Measurements from ENCODE around the gene RFC4.

RFC4 gene

DNA sequence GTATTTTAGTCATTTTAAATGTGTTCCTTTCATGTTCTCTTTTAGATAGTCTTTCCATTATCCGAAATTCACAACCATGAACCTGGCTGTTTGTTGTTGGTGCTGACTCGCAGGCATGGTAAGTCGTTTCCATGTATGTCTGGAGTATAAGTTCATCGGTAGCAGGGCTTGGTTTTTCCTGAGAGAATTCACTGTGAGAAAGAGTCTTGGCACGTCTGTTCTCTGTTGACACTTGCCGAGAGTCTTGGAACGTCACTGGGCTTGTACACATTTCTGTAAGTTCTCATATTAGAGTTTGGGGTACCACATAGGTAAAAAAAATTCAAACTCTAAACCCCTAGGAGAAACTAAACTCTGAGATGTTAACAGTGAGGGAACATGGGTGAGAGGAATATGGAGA, 52.3 kb downstream of the RFC4 start (continued):
- TF ChIP-seq OSR1 (CRISPR knock-in tag; IDR thresholded peaks at IDR 0.05) (no peak), SNAI2 (CRISPR knock-in tag; IDR thresholded peaks at IDR 0.05) (no peak)
- TF ChIP-seq, protein P1, sequence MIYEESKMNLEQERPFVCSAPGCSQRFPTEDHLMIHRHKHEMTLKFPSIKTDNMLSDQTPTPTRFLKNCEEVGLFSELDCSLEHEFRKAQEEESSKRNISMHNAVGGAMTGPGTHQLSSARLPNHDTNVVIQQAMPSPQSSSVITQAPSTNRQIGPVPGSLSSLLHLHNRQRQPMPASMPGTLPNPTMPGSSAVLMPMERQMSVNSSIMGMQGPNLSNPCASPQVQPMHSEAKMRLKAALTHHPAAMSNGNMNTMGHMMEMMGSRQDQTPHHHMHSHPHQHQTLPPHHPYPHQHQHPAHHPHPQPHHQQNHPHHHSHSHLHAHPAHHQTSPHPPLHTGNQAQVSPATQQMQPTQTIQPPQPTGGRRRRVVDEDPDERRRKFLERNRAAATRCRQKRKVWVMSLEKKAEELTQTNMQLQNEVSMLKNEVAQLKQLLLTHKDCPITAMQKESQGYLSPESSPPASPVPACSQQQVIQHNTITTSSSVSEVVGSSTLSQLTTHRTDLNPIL (CRISPR knock-in tag; IDR thresholded peaks at IDR 0.05; ENCODE audit: low read depth): no peak

DNA sequence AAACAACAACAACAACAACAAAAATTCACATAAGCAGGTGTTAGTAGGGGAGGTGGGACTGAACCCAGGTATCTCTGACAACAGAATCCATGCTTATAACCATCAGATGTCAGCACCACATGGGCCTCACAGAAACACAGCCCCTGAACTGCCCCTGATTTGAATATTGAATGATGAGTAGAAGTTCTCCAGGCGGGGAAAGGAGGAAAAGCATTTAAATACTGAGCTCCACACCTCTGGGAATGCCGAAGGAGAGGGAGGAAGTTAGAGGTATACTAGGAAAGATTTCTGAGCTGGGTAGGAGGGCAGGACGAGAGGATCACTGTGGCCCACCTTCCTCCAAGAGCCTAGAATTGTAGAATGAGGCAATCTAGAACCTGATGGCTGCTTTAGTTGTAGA, 54.8 kb downstream of the RFC4 start:
- TF ChIP-seq ZFP3 (CRISPR knock-in tag; IDR thresholded peaks at IDR 0.05) (no peak), ZC3H10 (CRISPR knock-in tag; IDR thresholded peaks at IDR 0.05) (no peak), ESRRG (CRISPR knock-in tag; IDR thresholded peaks at IDR 0.05) (no peak), TCF4 (CRISPR knock-in tag; IDR thresholded peaks at IDR 0.05; ENCODE audit: borderline replicate concordance) (no peak)
- TF ChIP-seq, protein P2, sequence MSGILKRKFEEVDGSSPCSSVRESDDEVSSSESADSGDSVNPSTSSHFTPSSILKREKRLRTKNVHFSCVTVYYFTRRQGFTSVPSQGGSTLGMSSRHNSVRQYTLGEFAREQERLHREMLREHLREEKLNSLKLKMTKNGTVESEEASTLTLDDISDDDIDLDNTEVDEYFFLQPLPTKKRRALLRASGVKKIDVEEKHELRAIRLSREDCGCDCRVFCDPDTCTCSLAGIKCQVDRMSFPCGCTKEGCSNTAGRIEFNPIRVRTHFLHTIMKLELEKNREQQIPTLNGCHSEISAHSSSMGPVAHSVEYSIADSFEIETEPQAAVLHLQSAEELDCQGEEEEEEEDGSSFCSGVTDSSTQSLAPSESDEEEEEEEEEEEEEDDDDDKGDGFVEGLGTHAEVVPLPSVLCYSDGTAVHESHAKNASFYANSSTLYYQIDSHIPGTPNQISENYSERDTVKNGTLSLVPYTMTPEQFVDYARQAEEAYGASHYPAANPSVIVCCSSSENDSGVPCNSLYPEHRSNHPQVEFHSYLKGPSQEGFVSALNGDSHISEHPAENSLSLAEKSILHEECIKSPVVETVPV (CRISPR knock-in tag; IDR thresholded peaks at IDR 0.05): no peak
- TF ChIP-seq, protein P3, sequence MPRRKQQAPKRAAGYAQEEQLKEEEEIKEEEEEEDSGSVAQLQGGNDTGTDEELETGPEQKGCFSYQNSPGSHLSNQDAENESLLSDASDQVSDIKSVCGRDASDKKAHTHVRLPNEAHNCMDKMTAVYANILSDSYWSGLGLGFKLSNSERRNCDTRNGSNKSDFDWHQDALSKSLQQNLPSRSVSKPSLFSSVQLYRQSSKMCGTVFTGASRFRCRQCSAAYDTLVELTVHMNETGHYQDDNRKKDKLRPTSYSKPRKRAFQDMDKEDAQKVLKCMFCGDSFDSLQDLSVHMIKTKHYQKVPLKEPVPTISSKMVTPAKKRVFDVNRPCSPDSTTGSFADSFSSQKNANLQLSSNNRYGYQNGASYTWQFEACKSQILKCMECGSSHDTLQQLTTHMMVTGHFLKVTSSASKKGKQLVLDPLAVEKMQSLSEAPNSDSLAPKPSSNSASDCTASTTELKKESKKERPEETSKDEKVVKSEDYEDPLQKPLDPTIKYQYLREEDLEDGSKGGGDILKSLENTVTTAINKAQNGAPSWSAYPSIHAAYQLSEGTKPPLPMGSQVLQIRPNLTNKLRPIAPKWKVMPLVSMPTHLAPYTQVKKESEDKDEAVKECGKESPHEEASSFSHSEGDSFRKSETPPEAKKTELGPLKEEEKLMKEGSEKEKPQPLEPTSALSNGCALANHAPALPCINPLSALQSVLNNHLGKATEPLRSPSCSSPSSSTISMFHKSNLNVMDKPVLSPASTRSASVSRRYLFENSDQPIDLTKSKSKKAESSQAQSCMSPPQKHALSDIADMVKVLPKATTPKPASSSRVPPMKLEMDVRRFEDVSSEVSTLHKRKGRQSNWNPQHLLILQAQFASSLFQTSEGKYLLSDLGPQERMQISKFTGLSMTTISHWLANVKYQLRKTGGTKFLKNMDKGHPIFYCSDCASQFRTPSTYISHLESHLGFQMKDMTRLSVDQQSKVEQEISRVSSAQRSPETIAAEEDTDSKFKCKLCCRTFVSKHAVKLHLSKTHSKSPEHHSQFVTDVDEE (CRISPR knock-in tag; IDR thresholded peaks at IDR 0.05): no peak
- TF ChIP-seq, protein P4, sequence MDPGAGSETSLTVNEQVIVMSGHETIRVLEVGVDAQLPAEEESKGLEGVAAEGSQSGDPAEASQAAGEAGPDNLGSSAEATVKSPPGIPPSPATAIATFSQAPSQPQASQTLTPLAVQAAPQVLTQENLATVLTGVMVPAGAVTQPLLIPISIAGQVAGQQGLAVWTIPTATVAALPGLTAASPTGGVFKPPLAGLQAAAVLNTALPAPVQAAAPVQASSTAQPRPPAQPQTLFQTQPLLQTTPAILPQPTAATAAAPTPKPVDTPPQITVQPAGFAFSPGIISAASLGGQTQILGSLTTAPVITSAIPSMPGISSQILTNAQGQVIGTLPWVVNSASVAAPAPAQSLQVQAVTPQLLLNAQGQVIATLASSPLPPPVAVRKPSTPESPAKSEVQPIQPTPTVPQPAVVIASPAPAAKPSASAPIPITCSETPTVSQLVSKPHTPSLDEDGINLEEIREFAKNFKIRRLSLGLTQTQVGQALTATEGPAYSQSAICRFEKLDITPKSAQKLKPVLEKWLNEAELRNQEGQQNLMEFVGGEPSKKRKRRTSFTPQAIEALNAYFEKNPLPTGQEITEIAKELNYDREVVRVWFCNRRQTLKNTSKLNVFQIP (CRISPR knock-in tag; IDR thresholded peaks at IDR 0.05; ENCODE audit: borderline replicate concordance, low read depth): no peak
- no peak for ATAC-seq

DNA sequence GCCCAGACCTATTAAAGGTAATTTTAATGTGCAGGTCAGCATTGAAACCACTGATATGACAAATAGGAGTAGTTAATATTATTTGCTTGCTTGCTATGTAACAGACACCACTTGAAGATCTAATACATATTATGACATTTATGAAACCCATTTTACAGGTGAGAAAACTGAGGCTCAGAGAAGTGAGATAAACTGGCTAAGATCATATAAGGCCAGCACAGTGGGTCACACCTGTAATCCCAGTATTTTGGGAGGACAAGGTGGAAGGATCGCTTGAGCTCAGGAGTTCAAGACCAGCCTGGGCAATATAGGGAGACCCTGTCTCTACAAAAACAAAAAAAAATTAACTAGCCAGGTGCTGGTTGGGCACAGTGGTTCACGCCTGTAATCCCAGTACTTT, 56.0 kb downstream of the RFC4 start:
- TF ChIP-seq ZFP3 (CRISPR knock-in tag; IDR thresholded peaks at IDR 0.05) (no peak), OSR1 (CRISPR knock-in tag; IDR thresholded peaks at IDR 0.05) (no peak), RARB (CRISPR knock-in tag; IDR thresholded peaks at IDR 0.05) (no peak), ZC3H10 (CRISPR knock-in tag; IDR thresholded peaks at IDR 0.05) (no peak), BACH2 (CRISPR knock-in tag; IDR thresholded peaks at IDR 0.05; ENCODE audit: borderline replicate concordance) (no peak), ZFP30 (CRISPR knock-in tag; IDR thresholded peaks at IDR 0.05) (no peak), ESRRG (CRISPR knock-in tag; IDR thresholded peaks at IDR 0.05) (no peak), GLIS3 (CRISPR knock-in tag; IDR thresholded peaks at IDR 0.05) (no peak)
- TF ChIP-seq, protein P4 (CRISPR knock-in tag; IDR thresholded peaks at IDR 0.05; ENCODE audit: borderline replicate concordance, low read depth): no peak
- TF ChIP-seq, protein P3 (CRISPR knock-in tag; IDR thresholded peaks at IDR 0.05): no peak
- TF ChIP-seq, protein P1 (CRISPR knock-in tag; IDR thresholded peaks at IDR 0.05; ENCODE audit: low read depth): no peak
- no peak for ATAC-seq
